Panc1 (cell line): ENCODE data around the gene KANK4. TPM values are rescaled to one million over a fixed set of nuclear protein-coding genes. Genes with fewer than 3 reads are reported as not detected.

Experiments used
- ATAC-seq: fragments of 200-7000 bp; cut with Tn5 transposase; 2 replicates; pipeline ENCODE4 v1.9.1; 2020; ENCODE audit warnings: mild to moderate bottlenecking, moderate library complexity
- BruUV-seq: library from RNA; stranded (reverse); fragments of 400-500 nt; replicated peaks from 2 replicates; lab custom pipeline; 2021; lab: Mats Ljungman, UMichigan
- CTCF ChIA-PET: fragments of 300-600 bp; sonication (Branson Sonifier 250); formaldehyde crosslinking; loops from one replicate; lab custom pipeline; 2022; ENCODE audit warnings: antibody characterized with exemption; lab: Charles Lee
- POLR2A ChIA-PET: fragments of 300-600 bp; sonication (Branson Sonifier 250); formaldehyde crosslinking; loops from one replicate; lab custom pipeline; 2022; ENCODE audit warnings: antibody characterized with exemption; lab: Charles Lee
- DNase-seq: peaks from one replicate; pipeline ENCODE4 v3.0.0-alpha.2; 2010; ENCODE audit warnings: low read depth, low spot score
- H3K27ac ChIP-seq: 2 replicates; pipeline ENCODE4 v1.5.1; 2011; ENCODE audit warnings: mild to moderate bottlenecking, low read length, inconsistent platforms
- H3K27me3 ChIP-seq: fragments of 200-500 bp; sonication (Bioruptor generic); 2 replicates; pipeline ENCODE4 v1.6.0; 2014; ENCODE audit warnings: low read length, inconsistent platforms; ENCODE audit not compliant: control insufficient read depth, insufficient read depth
- H3K36me3 ChIP-seq: fragments of 200-500 bp; sonication (Bioruptor generic); 2 replicates; pipeline ENCODE4 v1.5.1; 2014; ENCODE audit warnings: inconsistent platforms, mild to moderate bottlenecking, low read length, moderate library complexity; ENCODE audit not compliant: control insufficient read depth, insufficient read depth
- H3K4me1 ChIP-seq: 2 replicates; pipeline ENCODE4 v1.5.1; 2011; ENCODE audit warnings: inconsistent platforms, mild to moderate bottlenecking, low read length, moderate library complexity; ENCODE audit not compliant: control insufficient read depth, insufficient read depth
- H3K4me3 ChIP-seq, 2 experiments: 2 replicates each; pipeline ENCODE4 v1.5.1; 2011 to 2012; ENCODE audit warnings: low read depth in 2 of 2, low read length in 2 of 2, mild to moderate bottlenecking in 2 of 2, inconsistent platforms in 1 of 2, moderate library complexity in 1 of 2
- H3K9me3 ChIP-seq: fragments of 200-500 bp; sonication (Bioruptor generic); 2 replicates; pipeline ENCODE4 v1.5.1; 2014; ENCODE audit warnings: low read depth, mild to moderate bottlenecking, inconsistent platforms, low read length, moderate library complexity; ENCODE audit not compliant: control insufficient read depth, insufficient read depth
- CTCF ChIP-seq: fragments of 450-650 bp; IDR thresholded peaks from 2 replicates; pipeline ENCODE4 v1.5.1; 2017; ENCODE audit warnings: mild to moderate bottlenecking
- POLR2AphosphoS5 ChIP-seq: IDR thresholded peaks from 2 replicates; pipeline ENCODE4 v1.6.1; 2012; ENCODE audit warnings: mild to moderate bottlenecking, low read depth, low read length, moderate library complexity
- REST ChIP-seq, 2 experiments: IDR thresholded peaks; 2 replicates each; pipeline ENCODE4 v1.6.1; 2011 to 2012; ENCODE audit warnings: low read depth in 2 of 2, control low read depth in 1 of 2, low read length in 1 of 2, mild to moderate bottlenecking in 1 of 2, moderate library complexity in 1 of 2; ENCODE audit not compliant: insufficient read depth in 1 of 2
- SIN3A ChIP-seq: IDR thresholded peaks from 2 replicates; pipeline ENCODE4 v1.6.1; 2012; ENCODE audit warnings: low read depth, mild to moderate bottlenecking, low read length, moderate library complexity, borderline replicate concordance; ENCODE audit not compliant: insufficient read depth
- TCF7L2 ChIP-seq: IDR thresholded peaks from 2 replicates; pipeline ENCODE4 v1.6.1; 2011; ENCODE audit warnings: mild to moderate bottlenecking, low read depth, low read length, inconsistent platforms
- in situ Hi-C: cut with HindIII; loops from 2 replicates; pipeline ENCODE4 v1.10.0; 2016; ENCODE audit warnings: low sequenced_read_pairs, low pct_unique_long_range_greater_than_20kb
- intact Hi-C: fragments of 100-400 bp; cut with micrococcal nuclease; formaldehyde crosslinking; loops from one replicate; pipeline ENCODE4 v1.10.0; 2022; ENCODE audit not compliant: unreplicated experiment
- total RNA-seq: library from RNA; stranded (reverse); gene quantifications from one replicate; pipeline ENCODE4 v1.2.1, GENCODE V29; 2021; ENCODE audit not compliant: unreplicated experiment

KANK4 gene
- total RNA-seq, 1 experiment from 2014 or later, result 0.18 TPM

- no TSS peak for BruUV-seq
- ChIA-PET POLR2A (no interaction called here), CTCF (interaction anchor here (0.6 kb wide), 1 partner anchor 113 kb away, joined by 4 read pairs; no protein-coding TSS in a partner anchor)
- intact Hi-C loops (no loop called here), in situ Hi-C loops (no loop called here)
- Histone ChIP-seq H3K27me3 (peaks cover 17% of the 10 kb centered on the region), H3K36me3 (no peaks in the 10 kb centered on the region), H3K9me3 (no peaks in the 10 kb centered on the region), H3K4me1 (peaks cover 5% of the 10 kb centered on the region), H3K27ac (no peak overlapping the region), H3K4me3 (no peak overlapping the region)
- no peak for ATAC-seq
- no peak for TF ChIP-seq POLR2AphosphoS5
- DNase-seq, result no peak
These were observed 31.0 kb downstream of the KANK4 start for GRCh38 chr1:62288224-62288623.

GRCh38 chr1:62286786-62287224, 32.4 kb downstream of the KANK4 start:
- CTCF ChIA-PET, result no interaction called here

More at GRCh38 chr1:62286786-62287224, 32.4 kb downstream of the KANK4 start:
- Histone ChIP-seq H3K4me1 (peaks cover 5% of the 10 kb centered on the region), H3K9me3 (no peaks in the 10 kb centered on the region), H3K36me3 (no peaks in the 10 kb centered on the region), H3K27ac (no peak overlapping the region), H3K4me3 (peak overlapping the region in 1 of 2 experiments; percentile 10; a peak in 1 of 4 replicates), H3K27me3 (peaks cover 17% of the 10 kb centered on the region)
- POLR2A ChIA-PET, result no interaction called here
- ATAC-seq (peak; percentile 57; the same call in 1 of the 2 replicates), DNase-seq (no peak)
- in situ Hi-C loops (no loop called here), intact Hi-C loops (no loop called here)
- no TSS peak for BruUV-seq
- TF ChIP-seq REST (IDR thresholded peaks at IDR 0.05; ENCODE audit: insufficient read depth in 1 of 2, low read depth in 2 of 2, low read length in 1 of 2), result no peak
- no peak for TF ChIP-seq POLR2AphosphoS5
- no peak for TF ChIP-seq TCF7L2
- no peak for TF ChIP-seq CTCF
- TF ChIP-seq SIN3A, result no peak
